Suprapubic skin (tissue), 4 donors: ENCODE measurements around the gene GRM7.

Experiments used
- EP300 ChIP-seq: sonication (generic); formaldehyde crosslinking; IDR thresholded peaks from one replicate; pipeline ENCODE4 v1.6.1; 2017; ENCODE audit warnings: antibody characterized with exemption
- POLR2AphosphoS5 ChIP-seq, 3 donors: sonication (generic); formaldehyde crosslinking; IDR thresholded peaks; one replicate each; pipeline ENCODE4 v1.6.1; 2017; ENCODE audit warnings: antibody characterized with exemption in 3 of 3
- TF ChIP-seq, protein P1 (sequence below), 2 donors: fragments of 200-600 bp in 1 of 2; fragments of 450-650 bp in 1 of 2; sonication (generic) in 1 of 2; IDR thresholded peaks; one replicate each; pipeline ENCODE4 v1.5.1; 2016 to 2019; ENCODE audit warnings: antibody characterized with exemption in 2 of 2, mild to moderate bottlenecking in 1 of 2, moderate library complexity in 1 of 2

DNA sequence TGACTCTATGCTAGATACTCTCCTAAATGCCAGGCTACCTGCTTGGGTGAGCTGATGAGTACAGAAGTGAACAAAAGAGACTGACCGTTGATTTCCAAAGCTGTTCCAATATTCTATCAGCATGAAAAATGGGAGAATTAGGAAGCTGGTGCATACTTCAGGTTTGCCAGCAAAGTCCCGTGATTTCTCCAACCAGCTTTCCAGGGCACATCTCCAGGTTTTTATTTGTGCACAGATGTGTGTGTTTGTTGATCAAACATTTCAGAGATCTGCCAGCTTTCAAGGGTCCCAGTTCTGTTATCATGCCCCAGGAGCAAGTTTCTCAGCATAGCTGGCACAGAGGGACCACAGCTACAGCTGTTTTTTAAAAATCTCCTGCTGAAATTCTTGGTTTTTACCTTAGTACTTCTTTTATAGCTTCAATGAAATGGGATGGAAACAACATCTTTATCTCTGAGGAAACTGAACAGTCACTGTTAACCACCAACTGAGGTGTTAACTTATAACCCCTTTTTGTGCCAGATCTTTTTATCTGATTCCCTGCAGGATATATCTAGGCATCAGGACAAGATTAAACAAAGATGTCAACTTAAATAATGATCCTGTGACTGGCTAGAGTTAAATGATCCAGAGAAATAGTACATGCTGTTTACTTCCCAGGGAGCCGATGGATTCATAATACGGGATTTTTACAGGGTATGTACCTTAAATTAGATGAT is 380.8 kb downstream of the GRM7 start:
- TF ChIP-seq, protein P1, sequence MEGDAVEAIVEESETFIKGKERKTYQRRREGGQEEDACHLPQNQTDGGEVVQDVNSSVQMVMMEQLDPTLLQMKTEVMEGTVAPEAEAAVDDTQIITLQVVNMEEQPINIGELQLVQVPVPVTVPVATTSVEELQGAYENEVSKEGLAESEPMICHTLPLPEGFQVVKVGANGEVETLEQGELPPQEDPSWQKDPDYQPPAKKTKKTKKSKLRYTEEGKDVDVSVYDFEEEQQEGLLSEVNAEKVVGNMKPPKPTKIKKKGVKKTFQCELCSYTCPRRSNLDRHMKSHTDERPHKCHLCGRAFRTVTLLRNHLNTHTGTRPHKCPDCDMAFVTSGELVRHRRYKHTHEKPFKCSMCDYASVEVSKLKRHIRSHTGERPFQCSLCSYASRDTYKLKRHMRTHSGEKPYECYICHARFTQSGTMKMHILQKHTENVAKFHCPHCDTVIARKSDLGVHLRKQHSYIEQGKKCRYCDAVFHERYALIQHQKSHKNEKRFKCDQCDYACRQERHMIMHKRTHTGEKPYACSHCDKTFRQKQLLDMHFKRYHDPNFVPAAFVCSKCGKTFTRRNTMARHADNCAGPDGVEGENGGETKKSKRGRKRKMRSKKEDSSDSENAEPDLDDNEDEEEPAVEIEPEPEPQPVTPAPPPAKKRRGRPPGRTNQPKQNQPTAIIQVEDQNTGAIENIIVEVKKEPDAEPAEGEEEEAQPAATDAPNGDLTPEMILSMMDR (IDR thresholded peaks at IDR 0.05), result no peak
- TF ChIP-seq POLR2AphosphoS5 (IDR thresholded peaks at IDR 0.05), result no peak
- no peak for TF ChIP-seq EP300
